ENCODE data around the gene LEMD3.

DNA sequence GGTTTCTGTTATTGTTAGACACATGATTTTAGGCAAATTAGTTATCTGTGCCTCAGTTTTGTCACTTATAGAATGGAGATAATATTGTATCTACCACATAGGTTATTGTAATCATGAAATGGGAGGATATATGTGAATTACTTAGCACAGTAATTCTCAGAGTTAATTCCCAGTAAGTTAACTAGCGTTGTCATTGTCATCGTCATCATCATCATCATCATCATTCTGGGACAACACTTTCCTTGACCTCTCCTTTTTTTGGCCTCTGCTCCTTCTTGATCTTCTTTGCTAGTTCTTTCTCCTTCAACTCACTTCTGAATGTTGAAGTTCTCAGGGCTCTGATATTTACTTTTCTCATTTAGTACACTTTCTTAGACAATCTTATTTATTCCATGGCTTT lies 122.9 kb downstream of the LEMD3 start:
- TF ChIP-seq POLR2AphosphoS5 (IDR thresholded peaks at IDR 0.05; ENCODE audit: low read depth, low read length) (no peak), REST (IDR thresholded peaks at IDR 0.05; ENCODE audit: insufficient read depth in 1 of 2, low read depth in 2 of 2, low read length in 2 of 2) (no peak), SIN3A (IDR thresholded peaks at IDR 0.05; ENCODE audit: borderline replicate concordance, insufficient read depth, low read length) (no peak), TAF1 (IDR thresholded peaks at IDR 0.05; ENCODE audit: borderline replicate concordance, insufficient read depth, low read length) (no peak), FOXP2 (optimal IDR thresholded peaks at IDR 0.05; ENCODE audit: borderline replicate concordance, extremely low read depth, extremely low read length, insufficient read depth) (no peak)
